SH-SY5Y (cell line): Measurements from ENCODE around the gene HMCN1.

Experiments used
- GATA2 ChIP-seq: IDR thresholded peaks from 2 replicates; pipeline ENCODE4 v1.6.1; 2011; ENCODE audit warnings: mild to moderate bottlenecking, low read depth, low read length
- GATA3 ChIP-seq: IDR thresholded peaks from 2 replicates; pipeline ENCODE4 v1.6.1; 2011; ENCODE audit warnings: low read depth, mild to moderate bottlenecking, low read length, moderate library complexity

DNA sequence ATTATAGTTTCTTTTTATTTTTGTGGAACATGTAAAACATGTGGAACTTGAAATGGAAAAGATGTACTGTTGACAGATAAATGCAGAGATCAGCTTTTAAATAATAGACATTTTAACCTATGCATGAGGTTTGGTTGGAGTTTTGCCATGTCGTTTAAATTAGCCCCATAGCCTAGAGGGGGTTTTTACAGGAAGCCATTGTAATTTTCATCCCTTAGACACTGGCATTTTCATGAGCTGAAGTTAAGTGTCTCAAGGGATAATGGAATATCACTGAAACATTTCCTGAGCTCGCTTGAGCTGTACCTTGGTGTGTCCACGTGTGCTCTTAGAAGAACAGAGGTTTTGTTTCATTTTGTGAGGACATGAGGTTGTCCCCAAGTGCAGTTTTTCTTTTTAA is 54.2 kb downstream of the HMCN1 start:
- no peak for TF ChIP-seq GATA3
- no peak for TF ChIP-seq GATA2
